ENCODE measurements around the gene KCNK1. TPM values are rescaled to one million over a fixed set of nuclear protein-coding genes. Genes with fewer than 3 reads are reported as not detected.

Gene KCNK1
- total RNA-seq, 1 donor from 2014 or later = 5.7 TPM

- Histone ChIP-seq H3K27me3 (ENCODE audit: insufficient read depth, low read length) (no peaks in the 10 kb centered on the region), H3K27ac (ENCODE audit: low read depth, low read length) (no peak overlapping the region), H3K4me3 (ENCODE audit: insufficient read depth, low read depth, low read length) (no peak overlapping the region), H3K4me2 (ENCODE audit: low read length) (no peak overlapping the region), H3K9ac (ENCODE audit: low read length) (no peak overlapping the region), H4K20me1 (ENCODE audit: insufficient read depth, low read length) (no peaks in the 10 kb centered on the region), H3K4me1 (ENCODE audit: insufficient read depth, low read length) (no peaks in the 10 kb centered on the region), H3K36me3 (ENCODE audit: insufficient read depth, low read length) (no peaks in the 10 kb centered on the region), H3K9me3 (ENCODE audit: insufficient read depth, low read depth, low read length) (no peaks in the 10 kb centered on the region), H2AFZ (ENCODE audit: low read depth, low read length) (no peak overlapping the region), H3K79me2 (ENCODE audit: insufficient read depth, low read length) (no peaks in the 10 kb centered on the region)
- H3K4me3 Mint-ChIP-seq (ENCODE audit: unreplicated experiment) = no peak overlapping the region
- TF ChIP-seq EZH2 (IDR thresholded peaks at IDR 0.05; ENCODE audit: insufficient read depth, low read length) (no peak), CTCF (IDR thresholded peaks at IDR 0.05; ENCODE audit: insufficient read depth, low read depth, low read length) (no peak)
- no peak for FAIRE-seq
- DNase-seq (ENCODE audit: low read depth) = no peak
- H3K36me3 Mint-ChIP-seq (ENCODE audit: low read depth, unreplicated experiment) = peaks cover 2% of the 10 kb centered on the region
- H3K27me3 Mint-ChIP-seq (ENCODE audit: low read depth, unreplicated experiment) = no peaks in the 10 kb centered on the region
- H3K27ac Mint-ChIP-seq (ENCODE audit: unreplicated experiment) = no peak overlapping the region
- peaks cover 3% of the 10 kb centered on the region for H3K9me3 Mint-ChIP-seq (ENCODE audit: unreplicated experiment)
- H3K4me1 Mint-ChIP-seq (ENCODE audit: low read depth, unreplicated experiment) = peaks cover 13% of the 10 kb centered on the region
These were observed 51.8 kb downstream of the KCNK1 start for GRCh38 chr1:233665575-233666270.

- Mint-ChIP-seq H3K9me3 (ENCODE audit: unreplicated experiment) (peaks cover 3% of the 10 kb centered on the region), H3K36me3 (ENCODE audit: low read depth, unreplicated experiment) (peaks cover 2% of the 10 kb centered on the region), H3K27me3 (ENCODE audit: low read depth, unreplicated experiment) (no peaks in the 10 kb centered on the region), H3K4me1 (ENCODE audit: low read depth, unreplicated experiment) (peaks cover 13% of the 10 kb centered on the region), H3K27ac (ENCODE audit: unreplicated experiment) (no peak overlapping the region), H3K4me3 (ENCODE audit: unreplicated experiment) (no peak overlapping the region)
- no peaks in the 10 kb centered on the region for H3K4me1 ChIP-seq (ENCODE audit: insufficient read depth, low read length)
- no peaks in the 10 kb centered on the region for H4K20me1 ChIP-seq (ENCODE audit: insufficient read depth, low read length)
- H3K27ac ChIP-seq (ENCODE audit: low read depth, low read length) = no peak overlapping the region
- H3K27me3 ChIP-seq (ENCODE audit: insufficient read depth, low read length) = no peaks in the 10 kb centered on the region
- no peak overlapping the region for H3K9ac ChIP-seq (ENCODE audit: low read length)
- no peak overlapping the region for H3K4me3 ChIP-seq (ENCODE audit: insufficient read depth, low read depth, low read length)
- no peaks in the 10 kb centered on the region for H3K9me3 ChIP-seq (ENCODE audit: insufficient read depth, low read depth, low read length)
- no peak for DNase-seq (ENCODE audit: low read depth)
- no peaks in the 10 kb centered on the region for H3K79me2 ChIP-seq (ENCODE audit: insufficient read depth, low read length)
- no peak overlapping the region for H2AFZ ChIP-seq (ENCODE audit: low read depth, low read length)
- no peaks in the 10 kb centered on the region for H3K36me3 ChIP-seq (ENCODE audit: insufficient read depth, low read length)
- no peak overlapping the region for H3K4me2 ChIP-seq (ENCODE audit: low read length)
- no peak for FAIRE-seq
- TF ChIP-seq CTCF (IDR thresholded peaks at IDR 0.05; ENCODE audit: insufficient read depth, low read depth, low read length) (no peak), EZH2 (IDR thresholded peaks at IDR 0.05; ENCODE audit: insufficient read depth, low read length) (no peak)
These were observed 53.8 kb downstream of the KCNK1 start for GRCh38 chr1:233667741-233668140.

- Mint-ChIP-seq H3K4me3 (ENCODE audit: unreplicated experiment) (no peak overlapping the region), H3K4me1 (ENCODE audit: low read depth, unreplicated experiment) (peaks cover 13% of the 10 kb centered on the region), H3K9me3 (ENCODE audit: unreplicated experiment) (peaks cover 3% of the 10 kb centered on the region), H3K27ac (ENCODE audit: unreplicated experiment) (no peak overlapping the region), H3K27me3 (ENCODE audit: low read depth, unreplicated experiment) (no peaks in the 10 kb centered on the region), H3K36me3 (ENCODE audit: low read depth, unreplicated experiment) (peaks cover 2% of the 10 kb centered on the region)
- TF ChIP-seq CTCF (IDR thresholded peaks at IDR 0.05; ENCODE audit: insufficient read depth, low read depth, low read length) (no peak), EZH2 (IDR thresholded peaks at IDR 0.05; ENCODE audit: insufficient read depth, low read length) (no peak)
- FAIRE-seq = no peak
- Histone ChIP-seq H3K4me2 (ENCODE audit: low read length) (no peak overlapping the region), H2AFZ (ENCODE audit: low read depth, low read length) (no peak overlapping the region), H3K4me3 (ENCODE audit: insufficient read depth, low read depth, low read length) (no peak overlapping the region), H3K27ac (ENCODE audit: low read depth, low read length) (no peak overlapping the region), H3K36me3 (ENCODE audit: insufficient read depth, low read length) (no peaks in the 10 kb centered on the region), H3K9ac (ENCODE audit: low read length) (no peak overlapping the region), H3K4me1 (ENCODE audit: insufficient read depth, low read length) (no peaks in the 10 kb centered on the region), H3K27me3 (ENCODE audit: insufficient read depth, low read length) (no peaks in the 10 kb centered on the region), H4K20me1 (ENCODE audit: insufficient read depth, low read length) (no peaks in the 10 kb centered on the region), H3K79me2 (ENCODE audit: insufficient read depth, low read length) (no peaks in the 10 kb centered on the region), H3K9me3 (ENCODE audit: insufficient read depth, low read depth, low read length) (no peaks in the 10 kb centered on the region)
- DNase-seq (ENCODE audit: low read depth) = no peak
These were observed 54.3 kb downstream of the KCNK1 start for GRCh38 chr1:233668146-233668724.
